ENCODE measurements around the gene CD300A. TPM values are rescaled to one million over a fixed set of nuclear protein-coding genes. Genes with fewer than 3 reads are reported as not detected.
A peak's percentile ranks its signal among the peaks of the same experiment; 100 is the strongest.

CD300A gene
- total RNA-seq, 4 donors from 2014 or later = 1.4 to 2.5 TPM; not detected in 2

DNA sequence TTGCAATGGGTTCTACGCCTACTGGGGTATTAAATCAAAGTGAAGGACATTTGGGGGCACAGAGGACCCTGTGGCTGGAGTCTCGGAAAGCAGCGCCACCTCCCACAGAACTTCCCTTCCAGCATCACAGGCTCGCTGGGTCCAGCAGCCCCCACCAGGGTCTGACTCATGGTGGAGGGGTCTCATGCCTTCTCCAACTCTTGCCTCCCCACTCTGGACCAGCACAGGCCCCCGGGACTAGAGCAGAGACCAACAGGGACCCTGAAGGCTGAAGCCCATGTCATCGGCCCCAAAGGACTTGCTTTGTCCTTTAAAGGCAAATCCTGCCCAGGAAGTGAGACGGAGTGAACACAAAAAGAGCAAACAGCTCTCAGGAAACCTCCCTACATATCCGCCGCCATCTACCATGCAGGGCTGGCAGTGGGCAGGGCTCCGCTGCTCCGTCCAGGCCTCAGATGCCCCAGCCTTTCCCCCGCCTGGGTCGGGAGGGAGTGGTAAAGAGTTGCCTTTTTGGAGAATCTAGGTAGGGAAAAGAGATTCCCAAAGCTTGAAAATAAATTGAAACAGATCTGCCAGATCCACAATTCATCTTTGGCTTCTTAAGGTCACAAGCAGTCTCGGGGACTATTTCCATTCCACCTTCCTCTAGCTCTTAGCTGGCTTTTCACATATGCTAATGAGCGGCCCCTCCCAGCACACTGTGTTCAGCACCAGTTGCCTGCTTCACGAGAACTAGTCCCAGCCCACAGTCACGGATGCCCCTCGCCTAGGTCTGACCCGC, 36.6 kb upstream of the CD300A start:
- Histone ChIP-seq H3K4me3 (peak overlapping the region; percentile 76 to 84 (median 81)), H3K27me3 (no peaks in the 10 kb centered on the region), H3K27ac (peak overlapping the region; percentile 96 to 99 (median 98)), H3K4me1 (peaks cover 56 to 61% of the 10 kb centered on the region in 2 donors), H3K36me3 (no peaks in the 10 kb centered on the region), H3K9me3 (no peaks in the 10 kb centered on the region)
- intact Hi-C loops (cut with DNase I; ENCODE audit: low total_unique reads) (no loop called here), in situ Hi-C loops (cut with MboI; ENCODE audit: low sequenced_read_pairs in 4 of 4) (no loop called here)
- peak; percentile 74 to 80 for TF ChIP-seq POLR2A (IDR thresholded peaks at IDR 0.05)
- TF ChIP-seq, protein P1, sequence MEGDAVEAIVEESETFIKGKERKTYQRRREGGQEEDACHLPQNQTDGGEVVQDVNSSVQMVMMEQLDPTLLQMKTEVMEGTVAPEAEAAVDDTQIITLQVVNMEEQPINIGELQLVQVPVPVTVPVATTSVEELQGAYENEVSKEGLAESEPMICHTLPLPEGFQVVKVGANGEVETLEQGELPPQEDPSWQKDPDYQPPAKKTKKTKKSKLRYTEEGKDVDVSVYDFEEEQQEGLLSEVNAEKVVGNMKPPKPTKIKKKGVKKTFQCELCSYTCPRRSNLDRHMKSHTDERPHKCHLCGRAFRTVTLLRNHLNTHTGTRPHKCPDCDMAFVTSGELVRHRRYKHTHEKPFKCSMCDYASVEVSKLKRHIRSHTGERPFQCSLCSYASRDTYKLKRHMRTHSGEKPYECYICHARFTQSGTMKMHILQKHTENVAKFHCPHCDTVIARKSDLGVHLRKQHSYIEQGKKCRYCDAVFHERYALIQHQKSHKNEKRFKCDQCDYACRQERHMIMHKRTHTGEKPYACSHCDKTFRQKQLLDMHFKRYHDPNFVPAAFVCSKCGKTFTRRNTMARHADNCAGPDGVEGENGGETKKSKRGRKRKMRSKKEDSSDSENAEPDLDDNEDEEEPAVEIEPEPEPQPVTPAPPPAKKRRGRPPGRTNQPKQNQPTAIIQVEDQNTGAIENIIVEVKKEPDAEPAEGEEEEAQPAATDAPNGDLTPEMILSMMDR (IDR thresholded peaks at IDR 0.05 in 4 of 5, conservative IDR thresholded peaks at IDR 0.05 in 1 of 5) = no peak
- peak; percentile 57 to 61 for ATAC-seq
- DNase-seq = peak; percentile 81 to 88

DNA sequence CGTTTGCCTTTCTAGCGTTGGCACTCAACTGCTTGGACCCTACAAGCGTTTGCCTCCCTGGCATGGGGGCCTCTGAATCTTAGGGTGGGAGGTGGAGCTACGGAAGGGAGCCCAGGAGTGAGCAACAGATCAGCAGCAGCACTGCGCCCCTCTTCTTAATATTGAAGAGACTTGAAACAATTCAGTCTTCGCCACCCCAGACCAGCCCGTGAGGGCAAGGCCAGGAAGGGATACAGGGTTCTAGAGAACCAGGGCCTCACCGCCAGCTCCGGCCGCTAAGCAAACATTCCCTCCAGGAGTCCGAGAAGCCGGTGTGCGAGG, 36.1 kb upstream of the CD300A start:
- no peaks in the 10 kb centered on the region for H3K36me3 ChIP-seq
- no peak for ATAC-seq
- intact Hi-C loops (cut with DNase I; ENCODE audit: low total_unique reads) = no loop called here
- H3K4me3 ChIP-seq = peak overlapping the region; percentile 76 to 84 (median 81)
- peak overlapping the region; percentile 96 to 99 (median 98) for H3K27ac ChIP-seq
- no peaks in the 10 kb centered on the region for H3K27me3 ChIP-seq
- H3K4me1 ChIP-seq = peaks cover 50 to 55% of the 10 kb centered on the region in 2 donors
- in situ Hi-C loops (cut with MboI; ENCODE audit: low sequenced_read_pairs in 4 of 4) = no loop called here
- DNase-seq = no peak
- TF ChIP-seq, protein P1 (IDR thresholded peaks at IDR 0.05 in 4 of 5, conservative IDR thresholded peaks at IDR 0.05 in 1 of 5) = no peak
- no peak for TF ChIP-seq POLR2A (IDR thresholded peaks at IDR 0.05)
- no peaks in the 10 kb centered on the region for H3K9me3 ChIP-seq

DNA sequence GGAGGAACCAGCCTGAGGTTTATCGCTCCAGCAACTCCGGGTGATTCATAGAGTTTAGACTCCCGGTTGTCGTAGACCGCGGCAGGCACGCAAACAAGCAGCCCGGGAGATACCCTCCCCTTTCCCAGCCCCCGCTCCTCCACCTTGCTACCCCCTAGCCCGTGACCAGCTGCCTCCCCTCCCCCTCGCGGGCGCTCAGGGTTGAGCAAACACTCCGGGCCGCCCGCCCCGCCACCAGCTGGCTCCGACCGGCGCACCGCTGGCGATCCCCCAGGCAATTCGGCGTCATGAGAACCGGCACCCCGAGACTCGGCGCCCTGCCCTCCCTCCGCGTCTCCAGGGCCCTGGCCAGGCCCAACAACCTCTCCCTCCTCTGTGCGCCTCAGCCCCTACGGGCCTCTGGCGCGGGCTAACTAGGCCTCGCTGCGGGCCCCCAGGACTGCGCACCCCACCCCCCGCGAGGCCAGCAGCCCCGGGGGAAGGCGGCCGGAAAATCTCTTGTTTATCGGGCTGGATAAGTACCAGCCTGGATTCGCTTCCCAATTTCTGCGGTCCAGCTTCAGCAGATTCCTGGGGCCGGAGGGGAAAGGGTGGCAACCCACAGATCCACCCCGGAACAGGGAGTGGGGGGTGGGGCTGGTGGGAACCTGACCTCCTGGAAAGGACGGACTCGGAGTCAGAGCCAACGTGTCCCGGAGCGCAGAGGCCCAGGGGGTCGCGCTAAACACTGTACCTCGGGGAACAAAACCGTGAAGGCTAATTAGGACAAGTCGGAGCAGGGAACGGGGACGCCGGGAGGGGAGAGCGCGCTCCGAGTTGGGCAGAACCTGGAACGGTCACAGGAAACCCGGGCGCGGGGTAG, 35.5 kb upstream of the CD300A start:
- DNase-seq (peak; percentile 94 to 97), ATAC-seq (peak; percentile 49 to 52)
- Histone ChIP-seq H3K27ac (peak overlapping the region; percentile 96 to 99 (median 98)), H3K27me3 (no peaks in the 10 kb centered on the region), H3K36me3 (no peaks in the 10 kb centered on the region), H3K4me1 (peaks cover 44 to 56% of the 10 kb centered on the region in 2 donors), H3K4me3 (peak overlapping the region; percentile 76 to 84 (median 81)), H3K9me3 (no peaks in the 10 kb centered on the region)
- intact Hi-C loops (cut with DNase I; ENCODE audit: low total_unique reads) (loop anchor here (1.0 kb wide), 1 partner anchor 12 kb away; no protein-coding TSS in a partner anchor), in situ Hi-C loops (cut with MboI; ENCODE audit: low sequenced_read_pairs in 4 of 4) (no loop called here)
- TF ChIP-seq, protein P1 (IDR thresholded peaks at IDR 0.05 in 4 of 5, conservative IDR thresholded peaks at IDR 0.05 in 1 of 5) = no peak
- TF ChIP-seq POLR2A (IDR thresholded peaks at IDR 0.05) = peak; percentile 82 to 88

DNA sequence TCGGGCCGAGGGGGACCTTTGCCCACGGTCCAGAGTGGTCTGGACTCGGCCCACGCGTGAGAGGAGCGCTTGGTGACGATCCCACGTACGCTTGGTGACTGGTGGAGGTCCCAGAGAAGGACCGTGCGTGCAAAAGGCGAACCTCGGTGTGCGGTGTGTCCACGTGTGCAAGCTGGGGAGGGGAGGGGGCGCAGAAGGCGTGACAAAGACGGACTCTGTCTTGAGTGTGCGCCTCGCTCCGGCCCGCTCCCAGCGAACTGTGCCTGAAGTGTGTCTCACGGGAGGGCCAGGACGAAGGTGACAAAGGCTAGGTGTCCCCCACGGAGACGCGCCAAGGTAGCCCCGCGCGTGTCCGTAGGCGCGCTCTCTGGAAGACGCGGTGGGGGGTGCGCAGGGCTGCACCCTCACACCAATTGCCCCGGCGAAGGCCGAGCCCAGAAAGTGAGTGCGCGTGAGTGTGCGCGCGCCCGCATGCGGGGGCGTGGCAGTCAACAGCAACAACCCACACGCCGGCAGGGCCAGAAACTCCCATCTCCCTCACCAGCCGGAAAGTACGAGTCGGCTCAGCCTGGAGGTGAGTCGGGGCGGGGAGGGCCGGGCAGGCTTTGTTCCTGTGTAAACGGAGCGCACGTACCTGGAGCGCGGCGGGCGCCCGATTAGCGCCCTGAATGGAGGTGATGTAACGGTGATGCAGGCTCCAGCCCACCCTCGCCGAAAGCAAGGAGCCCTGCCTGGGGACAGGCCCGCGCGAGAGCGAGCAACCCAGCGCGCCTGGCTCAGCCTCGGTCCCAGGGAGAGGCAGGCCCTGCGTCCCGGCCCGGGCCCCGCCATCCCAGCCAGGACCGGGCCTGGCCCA, 34.6 kb upstream of the CD300A start, which contains the start of gene GPRC5C:
TSS of gene GPRC5C (plus strand) at position 521 of the 856 bp plus-strand sequence. CDS start 7,689 bp downstream, outside the sequence.
- peak within 1 kb of the TSS; percentile 96 to 99 (median 98) for H3K27ac ChIP-seq
- no peaks in the 10 kb centered on the region for H3K9me3 ChIP-seq
- peak within 1 kb of the TSS; percentile 76 to 84 (median 81) for H3K4me3 ChIP-seq
- no peaks in the 10 kb centered on the region for H3K27me3 ChIP-seq
- peak; percentile 91 to 94 for TF ChIP-seq POLR2A (IDR thresholded peaks at IDR 0.05)
- TF ChIP-seq, protein P1 (IDR thresholded peaks at IDR 0.05 in 4 of 5, conservative IDR thresholded peaks at IDR 0.05 in 1 of 5) = no peak
- DNase-seq (peak; percentile 83 to 89), ATAC-seq (peak; percentile 26 to 41)
- no peaks in the 10 kb centered on the region for H3K36me3 ChIP-seq
- in situ Hi-C loops (cut with MboI; ENCODE audit: low sequenced_read_pairs in 4 of 4) (no loop called here), intact Hi-C loops (cut with DNase I; ENCODE audit: low total_unique reads) (loop anchor here (1.0 kb wide), 1 partner anchor 12 kb away; no protein-coding TSS in a partner anchor)
- peaks cover 36 to 54% of the 10 kb centered on the region in 2 donors for H3K4me1 ChIP-seq
